B cell (primary cell): Measurements from ENCODE around the gene KRT74.

ENCODE experiments used
- CTCF ChIP-seq: fragments of 200-600 bp; IDR thresholded peaks from one replicate; pipeline ENCODE4 v1.8.0; 2022; ENCODE audit warnings: antibody characterized with exemption, mild to moderate bottlenecking
- EZH2 ChIP-seq: IDR thresholded peaks from 2 replicates; pipeline ENCODE4 v1.6.1; 2012; ENCODE audit warnings: borderline replicate concordance, low read depth, mild to moderate bottlenecking, moderate library complexity, low read length; ENCODE audit not compliant: insufficient read depth, poor library complexity, severe bottlenecking

- TF ChIP-seq CTCF = no peak
- no peak for TF ChIP-seq EZH2
These were observed 56.4 kb downstream of the KRT74 start for GRCh38 chr12:52517005-52517835.
